Posterior cingulate gyrus (tissue), 11 donors: ENCODE measurements around the gene COX4I1.

Source experiments
- DNase-seq, 10 donors: peaks; one replicate each; pipeline versions ENCODE4 v3.0.0 to v3.0.0-alpha.2; 2020 to 2021; ENCODE audit warnings: mixed read lengths in 3 of 10
- intact Hi-C: fragments of 100-400 bp; cut with DNase I; formaldehyde crosslinking; loops from one replicate; pipeline ENCODE4 v1.15.1; 2023

COX4I1 gene

GRCh38 chr16:85765767-85766166 lies 33.7 kb upstream of the COX4I1 start:
- peak in 1 of 10 donors; percentile 18 for DNase-seq
- intact Hi-C loops: no loop called here

- intact Hi-C loops: no loop called here
- peak in 3 of 10 donors; percentile 37 to 80 (median 75) for DNase-seq
Observed at GRCh38 chr16:85767531-85767930, 32.0 kb upstream of the COX4I1 start.

DNA sequence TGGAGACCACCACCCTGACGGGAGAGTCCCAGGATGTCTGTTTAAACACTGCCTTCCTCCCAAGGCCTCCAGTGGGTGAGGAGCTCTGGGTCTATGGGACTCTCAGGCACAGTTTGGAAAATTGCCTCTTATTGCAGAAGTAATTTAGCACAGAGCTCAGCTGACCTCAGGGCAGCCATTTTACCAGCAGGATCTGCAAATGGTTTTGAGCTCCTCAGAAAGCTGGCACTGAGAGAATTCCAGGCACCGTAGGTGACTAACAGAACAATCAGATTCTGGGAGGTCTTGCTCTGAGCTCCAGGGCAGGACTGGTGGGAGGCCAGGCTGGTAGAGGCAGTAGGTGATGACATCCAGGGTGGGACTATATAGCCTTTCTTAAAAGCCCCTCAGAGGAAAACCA lies 31.3 kb upstream of the COX4I1 start:
- DNase-seq: peak in 2 of 10 donors; percentile 15 to 19
- intact Hi-C loops: no loop called here

- peak in 3 of 10 donors; percentile 2 to 40 (median 9) for DNase-seq
- intact Hi-C loops: no loop called here
Observed at GRCh38 chr16:85770741-85771140, 28.8 kb upstream of the COX4I1 start.

GRCh38 chr16:85773044-85773443 lies 26.5 kb upstream of the COX4I1 start:
- DNase-seq: peak in 1 of 10 donors; percentile 6
- intact Hi-C loops: no loop called here

- intact Hi-C loops: no loop called here
- DNase-seq: peak in 1 of 10 donors; percentile 5
Observed at GRCh38 chr16:85774136-85774535, 25.4 kb upstream of the COX4I1 start.

DNA sequence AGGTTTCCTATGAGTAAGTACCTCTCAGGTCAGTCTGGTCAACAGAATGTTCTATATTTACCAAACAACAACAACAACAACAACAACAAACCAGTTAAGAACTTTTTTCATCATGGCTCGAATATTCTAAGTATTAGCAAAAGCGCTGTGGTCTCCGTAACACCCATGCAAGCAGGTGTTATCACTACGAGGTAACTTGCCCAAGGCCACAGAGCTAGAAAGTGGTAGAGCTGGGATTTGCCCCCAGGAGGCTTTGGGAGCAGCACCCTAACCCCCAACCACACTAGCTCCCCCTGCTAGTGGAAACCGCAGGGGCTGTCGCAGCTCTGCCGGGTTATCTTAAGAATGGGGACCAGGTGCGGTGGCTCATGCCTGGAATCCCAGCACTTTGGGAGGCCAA lies 24.7 kb upstream of the COX4I1 start:
- intact Hi-C loops: no loop called here
- DNase-seq: peak in 1 of 10 donors; percentile 4

DNA sequence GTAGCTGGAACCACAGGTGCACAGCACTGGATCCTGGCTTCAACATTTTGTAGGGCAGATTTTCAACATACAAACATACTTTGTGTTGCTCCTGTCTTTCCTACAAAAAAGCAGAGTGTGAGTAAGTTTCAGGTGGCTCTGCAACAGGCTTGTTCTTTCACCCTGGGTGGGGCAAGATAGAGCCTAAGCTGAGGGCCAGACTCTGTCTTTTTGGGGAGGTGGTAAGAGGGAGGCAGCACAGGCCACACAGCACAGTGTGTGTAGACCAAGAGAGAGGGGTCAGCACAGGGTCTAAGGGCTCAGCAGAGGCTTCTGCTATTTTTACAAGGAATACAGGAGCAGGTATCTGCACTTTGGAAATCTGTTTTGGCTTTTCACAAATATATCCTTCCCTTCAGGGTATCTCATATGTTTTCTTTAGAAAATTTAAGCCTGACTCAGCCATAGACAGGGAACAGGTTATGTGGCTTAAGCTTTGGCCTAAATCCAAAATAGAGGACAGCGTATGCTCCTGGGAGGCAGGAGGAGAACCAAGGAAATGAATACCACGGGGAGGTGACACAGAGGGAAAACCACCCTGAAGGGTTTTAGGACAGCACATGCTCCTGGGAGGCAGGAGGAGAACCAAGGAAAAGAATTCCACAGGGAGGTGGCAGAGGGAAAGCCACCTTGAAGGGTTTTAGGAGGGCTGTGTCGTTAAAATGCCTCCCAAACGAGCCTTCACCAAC lies 21.7 kb upstream of the COX4I1 start:
- intact Hi-C loops: no loop called here
- peak in 1 of 10 donors; percentile 13 for DNase-seq

- intact Hi-C loops: no loop called here
- DNase-seq: peak in 1 of 10 donors; percentile 66
Observed at GRCh38 chr16:85778873-85779272, 20.6 kb upstream of the COX4I1 start.

GRCh38 chr16:85780281-85780680 lies 19.2 kb upstream of the COX4I1 start:
- peak in 1 of 10 donors; percentile 80 for DNase-seq
- intact Hi-C loops: no loop called here

GRCh38 chr16:85781156-85781555 lies 18.3 kb upstream of the COX4I1 start:
- intact Hi-C loops: no loop called here
- peak in 1 of 10 donors; percentile 50 for DNase-seq

DNA sequence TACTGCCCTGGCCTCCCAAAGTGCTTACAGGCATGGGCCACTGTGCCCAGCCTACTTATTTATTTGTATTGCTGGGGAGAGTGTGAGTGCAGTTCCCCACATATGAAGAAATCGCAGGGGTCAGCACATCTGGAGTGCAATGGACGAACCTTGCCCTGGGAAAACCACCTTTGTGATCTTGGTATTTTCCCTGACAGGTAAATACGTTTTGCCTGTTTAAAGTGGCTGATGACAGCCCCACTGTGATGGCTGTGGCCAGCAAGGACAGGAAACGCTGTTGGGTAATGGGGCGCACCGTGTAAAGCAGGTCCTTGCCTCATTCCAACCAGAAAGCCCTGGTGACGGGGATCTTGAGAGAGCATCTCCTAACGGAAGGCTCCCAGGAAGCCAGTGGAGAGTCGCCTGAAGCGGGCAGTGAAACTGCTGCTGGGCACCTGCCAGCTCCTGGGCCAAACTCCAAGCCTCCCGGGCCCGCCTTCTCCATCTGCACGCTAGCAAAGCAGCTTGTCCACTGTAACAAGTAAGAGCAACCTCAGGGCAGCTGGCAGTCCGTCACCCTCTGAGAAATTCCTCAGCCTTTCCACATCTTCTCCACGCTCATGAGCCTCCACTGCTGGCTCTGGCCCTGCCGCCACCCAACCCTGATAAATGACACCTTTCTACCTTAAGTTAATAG lies 17.7 kb upstream of the COX4I1 start:
- peak; percentile 57 to 97 (median 82) for DNase-seq
- intact Hi-C loops: no loop called here

- DNase-seq: peak in 1 of 10 donors; percentile 57
Observed at GRCh38 chr16:85782451-85782850, 17.0 kb upstream of the COX4I1 start.

GRCh38 chr16:85783441-85783840 lies 16.1 kb upstream of the COX4I1 start:
- peak in 1 of 10 donors; percentile 27 for DNase-seq
- intact Hi-C loops: no loop called here

More at GRCh38 chr16:85782451-85782850, 17.0 kb upstream of the COX4I1 start:
- intact Hi-C loops: no loop called here

- DNase-seq: peak in 1 of 10 donors; percentile 16
- intact Hi-C loops: no loop called here
Observed at GRCh38 chr16:85784813-85785212, 14.7 kb upstream of the COX4I1 start.

GRCh38 chr16:85785927-85786326 lies 13.6 kb upstream of the COX4I1 start:
- intact Hi-C loops: no loop called here
- no peak for DNase-seq

- DNase-seq: peak in 1 of 10 donors; percentile 2
- intact Hi-C loops: no loop called here
Observed at GRCh38 chr16:85788819-85789218, 10.7 kb upstream of the COX4I1 start.

- peak in 1 of 10 donors; percentile 6 for DNase-seq
- intact Hi-C loops: loop anchor here (10.0 kb wide), 1 partner anchor 135 kb away; no protein-coding TSS in a partner anchor
Observed at GRCh38 chr16:85789773-85790172, 9.7 kb upstream of the COX4I1 start.

DNA sequence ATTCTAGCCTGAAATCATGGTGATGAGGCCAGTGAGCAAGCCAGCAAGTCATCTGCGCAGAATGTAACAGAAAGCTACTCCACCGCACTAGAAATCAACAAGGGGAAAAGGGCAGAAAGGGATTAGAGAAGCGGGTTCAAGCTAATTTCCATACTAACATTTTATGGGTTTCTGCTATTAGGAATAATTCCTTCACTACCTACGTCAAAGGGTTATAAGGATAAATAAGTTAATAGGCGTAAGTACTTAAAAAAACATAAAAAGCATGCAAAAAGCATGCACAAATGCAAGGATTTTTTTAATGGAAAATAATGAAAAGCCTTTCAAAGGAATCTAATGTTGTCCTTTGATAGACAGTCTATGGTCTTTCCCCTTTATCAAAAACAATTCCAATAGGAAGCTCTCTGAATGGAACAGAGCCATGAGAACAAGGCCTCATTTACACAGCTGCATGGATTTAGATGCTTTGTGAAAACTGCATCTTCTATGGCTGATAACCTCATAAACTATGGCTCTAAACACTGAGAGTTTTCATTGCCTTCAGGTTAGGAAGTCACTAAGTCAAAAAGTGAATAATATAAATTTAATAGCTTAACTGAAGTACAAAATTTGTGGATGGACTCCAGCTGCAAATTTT lies 5.7 kb upstream of the COX4I1 start:
- intact Hi-C loops: loop anchor here (10.0 kb wide), 1 partner anchor 139 kb away; no protein-coding TSS in a partner anchor
- no peak for DNase-seq

DNA sequence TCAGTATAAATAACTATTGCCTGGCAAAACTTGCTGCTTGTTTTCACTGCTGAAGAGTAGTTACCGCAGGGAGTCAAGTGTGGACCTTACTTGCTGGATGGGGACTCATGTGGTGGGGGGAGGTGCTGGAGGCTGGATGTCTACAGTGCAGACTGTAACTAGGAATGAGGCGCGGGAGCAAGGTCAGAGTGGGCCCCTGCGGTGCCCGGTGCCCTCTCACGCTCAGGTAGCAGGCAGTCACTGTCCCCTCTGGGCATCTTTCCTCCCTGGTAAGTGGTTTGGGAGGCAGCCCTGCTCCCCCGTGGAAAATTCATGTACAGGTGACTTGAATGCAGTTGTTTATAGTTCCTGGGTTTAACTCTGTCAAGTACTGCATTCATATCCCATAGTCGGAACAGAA lies 4.8 kb upstream of the COX4I1 start:
- intact Hi-C loops: loop anchor here (10.0 kb wide), 1 partner anchor 140 kb away; no protein-coding TSS in a partner anchor
- peak in 1 of 10 donors; percentile 33 for DNase-seq

GRCh38 chr16:85796152-85796551 lies 3.3 kb upstream of the COX4I1 start:
- peak in 1 of 10 donors; percentile 26 for DNase-seq

More at GRCh38 chr16:85796152-85796551, 3.3 kb upstream of the COX4I1 start:
- intact Hi-C loops: loop anchor here (10.0 kb wide), 1 partner anchor 141 kb away; no protein-coding TSS in a partner anchor
